ENCODE data around the gene TSKS.

DNA sequence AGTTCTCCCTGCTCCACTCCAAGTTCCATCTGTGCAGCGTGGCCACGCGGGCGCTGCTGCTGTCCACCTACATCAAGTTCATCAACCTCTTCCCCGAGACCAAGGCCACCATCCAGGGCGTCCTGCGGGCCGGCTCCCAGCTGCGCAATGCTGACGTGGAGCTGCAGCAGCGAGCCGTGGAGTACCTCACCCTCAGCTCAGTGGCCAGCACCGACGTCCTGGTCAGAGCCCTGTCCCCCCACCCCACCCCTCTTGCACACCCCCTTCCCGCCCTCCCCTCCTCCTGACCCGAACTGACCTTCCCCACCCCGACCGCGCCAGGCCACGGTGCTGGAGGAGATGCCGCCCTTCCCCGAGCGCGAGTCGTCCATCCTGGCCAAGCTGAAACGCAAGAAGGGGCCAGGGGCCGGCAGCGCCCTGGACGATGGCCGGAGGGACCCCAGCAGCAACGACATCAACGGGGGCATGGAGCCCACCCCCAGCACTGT lies 38.3 kb upstream of the TSKS start:
- TF ChIP-seq, protein P1, sequence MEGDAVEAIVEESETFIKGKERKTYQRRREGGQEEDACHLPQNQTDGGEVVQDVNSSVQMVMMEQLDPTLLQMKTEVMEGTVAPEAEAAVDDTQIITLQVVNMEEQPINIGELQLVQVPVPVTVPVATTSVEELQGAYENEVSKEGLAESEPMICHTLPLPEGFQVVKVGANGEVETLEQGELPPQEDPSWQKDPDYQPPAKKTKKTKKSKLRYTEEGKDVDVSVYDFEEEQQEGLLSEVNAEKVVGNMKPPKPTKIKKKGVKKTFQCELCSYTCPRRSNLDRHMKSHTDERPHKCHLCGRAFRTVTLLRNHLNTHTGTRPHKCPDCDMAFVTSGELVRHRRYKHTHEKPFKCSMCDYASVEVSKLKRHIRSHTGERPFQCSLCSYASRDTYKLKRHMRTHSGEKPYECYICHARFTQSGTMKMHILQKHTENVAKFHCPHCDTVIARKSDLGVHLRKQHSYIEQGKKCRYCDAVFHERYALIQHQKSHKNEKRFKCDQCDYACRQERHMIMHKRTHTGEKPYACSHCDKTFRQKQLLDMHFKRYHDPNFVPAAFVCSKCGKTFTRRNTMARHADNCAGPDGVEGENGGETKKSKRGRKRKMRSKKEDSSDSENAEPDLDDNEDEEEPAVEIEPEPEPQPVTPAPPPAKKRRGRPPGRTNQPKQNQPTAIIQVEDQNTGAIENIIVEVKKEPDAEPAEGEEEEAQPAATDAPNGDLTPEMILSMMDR (IDR thresholded peaks at IDR 0.05) = no peak
- TF ChIP-seq POLR2A (IDR thresholded peaks at IDR 0.05) = no peak
